ENCODE data around the gene RAB6A.

RAB6A gene

DNA sequence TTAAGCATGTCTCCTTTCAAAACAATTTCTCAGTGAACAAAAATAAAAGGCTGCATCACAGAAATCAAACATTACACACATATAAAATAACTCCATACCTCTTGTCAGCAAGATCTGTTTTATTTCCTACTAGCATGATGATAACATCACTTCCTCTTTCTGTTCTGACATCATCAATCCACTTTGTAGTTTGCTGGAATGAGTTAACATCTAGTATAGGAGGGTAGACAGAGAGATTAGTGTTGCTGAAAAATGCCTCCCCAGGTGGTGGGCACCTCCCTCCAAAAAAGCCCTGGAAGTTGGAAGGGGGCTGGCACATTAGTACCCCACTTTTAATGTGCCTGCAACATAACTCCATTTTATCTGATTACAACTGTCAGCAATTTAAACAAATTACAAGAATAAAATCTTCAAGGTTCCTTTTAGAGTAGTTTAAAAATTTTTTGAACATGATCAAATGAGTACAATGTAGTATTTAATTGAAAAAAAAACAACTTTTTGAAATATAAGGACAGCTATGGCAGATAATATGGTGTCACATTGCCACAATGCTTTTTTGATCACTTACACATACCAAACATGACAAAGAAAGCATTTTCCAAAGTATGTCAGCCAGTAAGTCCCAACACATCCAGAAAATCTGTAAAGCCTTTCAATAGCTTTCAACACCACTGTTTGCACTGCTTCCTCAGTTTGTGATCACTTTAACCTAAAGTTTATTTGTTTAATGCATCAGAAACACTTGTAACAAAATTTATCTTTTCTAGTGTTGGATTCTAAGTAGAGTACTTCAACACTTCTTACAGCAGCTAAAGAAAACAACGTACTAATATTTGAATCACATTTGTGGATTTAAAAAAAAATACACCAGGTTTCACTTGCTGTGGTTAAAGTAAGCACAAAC lies 44.5 kb downstream of the RAB6A start:
- no peak for FAIRE-seq

DNA sequence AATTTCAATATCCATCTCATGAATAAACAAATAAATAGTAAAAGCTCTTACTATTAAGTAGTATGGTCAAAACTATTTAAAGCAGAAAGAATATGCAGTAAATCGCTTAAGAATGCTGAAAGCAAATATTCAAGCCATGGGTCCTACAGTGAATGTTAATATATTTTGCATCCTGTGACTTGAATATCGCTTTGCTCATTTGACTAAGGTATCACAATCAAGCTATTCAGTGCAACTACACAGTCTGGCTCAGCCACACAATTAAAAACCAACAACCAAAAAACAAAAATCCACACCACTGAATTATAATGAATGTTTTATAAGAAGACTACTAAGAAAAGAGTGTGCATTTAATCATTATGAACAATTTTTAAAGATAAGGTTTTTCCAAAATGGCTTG lies 45.3 kb downstream of the RAB6A start:
- FAIRE-seq = no peak

DNA sequence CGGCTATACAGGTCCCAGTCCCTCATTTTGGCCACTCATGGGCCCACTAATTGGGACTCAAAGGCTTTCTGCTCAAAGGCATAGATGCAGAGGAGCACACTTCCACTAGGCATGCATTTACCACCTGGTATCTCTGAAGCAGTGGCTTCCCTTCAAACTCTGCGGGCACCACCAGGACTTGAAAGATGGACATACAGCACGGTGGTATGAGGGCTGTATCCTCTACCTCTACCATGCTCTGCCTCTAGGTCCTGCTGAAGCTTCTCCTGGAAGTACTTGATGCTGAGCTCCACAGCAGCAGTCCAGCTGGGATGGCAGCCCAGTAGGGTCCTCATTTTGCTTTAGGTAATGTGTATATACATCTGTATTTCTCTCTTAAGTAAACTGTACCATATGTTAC lies 49.9 kb downstream of the RAB6A start:
- no peak for FAIRE-seq

DNA sequence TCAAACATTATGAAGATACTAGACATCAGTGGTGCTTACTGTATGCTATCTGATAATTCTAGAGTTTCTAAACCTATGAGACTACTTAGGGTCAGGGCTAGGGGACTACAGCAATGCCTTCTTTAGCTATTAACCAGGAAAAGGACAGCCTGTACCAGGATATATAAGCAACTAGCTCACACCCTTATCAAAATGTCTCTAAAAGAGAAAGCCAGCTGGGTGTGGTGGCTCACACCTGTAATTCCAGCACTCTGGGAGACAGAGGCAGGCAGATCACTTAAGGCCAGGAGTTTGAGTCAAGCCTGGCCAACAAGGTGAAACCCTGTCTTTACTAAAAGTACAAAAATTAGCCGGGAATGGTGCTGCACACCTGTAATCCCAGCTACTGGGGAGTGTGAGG lies 55.8 kb downstream of the RAB6A start:
- no peak for FAIRE-seq

DNA sequence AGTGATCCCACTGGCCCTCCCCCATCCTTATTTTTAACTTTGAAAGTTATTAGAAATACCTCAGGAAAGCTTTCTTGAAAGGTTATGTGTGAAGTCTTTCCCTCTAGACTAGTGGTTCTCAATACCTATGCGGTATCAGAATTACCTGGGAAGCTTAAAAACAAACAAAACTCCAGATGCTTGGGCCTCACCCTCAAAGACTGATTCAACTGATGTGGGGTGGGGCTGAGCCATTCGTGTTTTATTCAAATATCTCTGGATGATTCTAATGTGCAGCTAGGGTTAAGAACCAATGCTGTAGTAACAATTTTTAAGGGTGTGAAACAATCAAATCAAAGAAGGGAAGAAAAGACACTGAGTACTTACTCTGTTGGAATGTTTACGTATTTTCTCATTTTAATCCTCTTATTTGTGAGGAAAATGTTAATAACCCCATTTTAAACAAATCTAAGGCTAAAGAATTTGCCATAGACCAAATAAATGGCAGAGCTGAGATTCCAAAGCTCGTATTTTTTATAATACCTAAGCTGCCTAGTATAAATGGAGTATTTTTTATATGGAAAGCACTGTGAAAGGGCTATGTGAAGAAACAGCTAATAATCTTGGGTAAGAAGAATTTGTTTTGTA lies 66.9 kb downstream of the RAB6A start:
- FAIRE-seq = no peak

DNA sequence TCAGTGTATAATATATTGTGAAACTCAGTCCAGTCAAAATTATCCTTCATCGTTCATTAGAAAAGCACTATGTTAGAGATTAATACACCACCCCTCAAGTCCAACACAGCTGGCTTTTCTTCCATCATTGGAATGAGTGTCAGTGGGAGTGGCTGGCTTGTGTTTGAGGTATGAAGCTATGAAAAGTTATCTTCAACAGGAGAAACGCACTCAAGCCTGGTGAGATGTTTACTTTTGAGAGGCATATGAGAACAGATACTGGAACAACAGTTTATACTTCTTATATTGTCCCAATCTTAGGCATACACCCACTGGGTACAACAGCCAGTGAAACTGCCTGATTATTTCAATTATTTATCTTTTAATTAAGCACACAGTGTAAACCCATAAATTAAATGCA lies 80.2 kb downstream of the RAB6A start:
- no peak for FAIRE-seq

DNA sequence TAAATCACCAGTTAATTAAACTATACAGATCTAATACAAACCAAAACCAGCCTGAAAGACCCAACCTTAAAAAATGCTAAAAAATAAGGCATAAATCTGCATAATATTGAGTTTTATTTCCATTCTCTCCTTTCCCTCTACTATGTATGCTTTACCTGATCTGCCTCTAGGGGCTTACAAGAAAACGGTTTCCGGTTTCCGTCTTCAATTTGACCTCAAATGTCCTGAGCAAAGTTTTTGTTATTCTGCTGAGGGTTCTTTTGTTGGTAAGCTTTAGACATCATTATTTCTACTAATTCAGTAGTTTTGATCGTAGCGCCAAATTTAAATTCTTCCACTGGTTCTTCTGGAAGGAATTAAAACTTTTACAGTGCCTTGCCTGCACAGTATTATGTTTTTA lies 84.3 kb downstream of the RAB6A start:
- FAIRE-seq = peak; percentile 17

DNA sequence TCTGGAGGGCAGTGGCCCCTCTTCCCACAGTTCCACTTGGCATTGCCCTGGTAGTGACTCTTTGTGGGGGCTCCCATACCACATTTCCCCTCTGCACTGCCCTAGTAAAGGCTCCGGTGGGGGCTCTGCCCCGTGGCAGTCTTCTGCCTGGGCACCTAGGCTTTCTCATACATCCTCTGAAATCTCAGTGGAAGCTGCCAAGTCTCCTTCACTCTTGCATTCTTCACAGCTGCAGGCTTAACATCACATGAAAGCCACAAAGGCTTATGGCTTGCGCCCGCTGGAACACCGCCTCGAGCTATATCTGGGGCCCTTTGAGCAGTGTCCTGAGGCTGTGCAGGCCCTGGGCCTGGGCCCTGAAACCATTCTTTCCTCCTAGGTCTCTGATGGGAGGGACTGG lies 89.2 kb downstream of the RAB6A start:
- no peak for FAIRE-seq

DNA sequence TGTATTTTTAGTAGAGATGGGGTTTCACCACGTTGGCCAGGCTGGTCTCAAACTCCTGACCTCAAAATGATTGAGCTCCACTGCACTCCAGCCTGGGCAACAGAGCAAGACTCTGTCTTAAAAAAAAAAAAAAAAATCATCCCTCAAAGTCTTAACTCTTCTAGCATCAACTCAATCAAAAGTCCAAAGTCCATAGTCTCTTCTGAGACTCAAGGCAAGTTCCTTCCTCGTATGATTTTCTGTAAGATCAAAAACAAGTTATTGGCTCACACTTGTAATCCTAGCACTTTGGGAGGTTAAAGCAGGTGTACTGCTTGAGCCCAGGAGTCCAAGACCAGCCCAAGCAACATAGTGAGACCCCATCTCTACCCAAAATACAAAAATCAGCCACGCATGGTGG lies 90.1 kb downstream of the RAB6A start:
- no peak for FAIRE-seq

DNA sequence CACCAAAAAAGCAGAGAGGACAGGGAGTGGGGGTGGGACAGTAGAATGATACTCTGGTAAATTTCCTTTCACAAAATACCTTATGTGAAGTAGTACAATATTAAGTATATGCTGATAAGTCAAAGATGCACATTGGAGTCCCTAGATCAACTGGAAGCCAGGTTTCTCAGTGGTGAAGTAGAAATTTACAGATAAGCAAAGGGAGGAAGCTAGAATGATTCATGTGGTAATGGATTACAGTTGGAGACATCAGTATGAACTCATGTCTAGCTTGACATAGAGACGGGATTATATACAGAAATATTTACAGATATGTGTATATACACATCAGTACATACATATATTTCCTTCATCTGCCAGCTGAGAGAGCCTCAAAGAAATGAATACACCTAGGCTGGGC lies 93.0 kb downstream of the RAB6A start:
- FAIRE-seq = no peak

DNA sequence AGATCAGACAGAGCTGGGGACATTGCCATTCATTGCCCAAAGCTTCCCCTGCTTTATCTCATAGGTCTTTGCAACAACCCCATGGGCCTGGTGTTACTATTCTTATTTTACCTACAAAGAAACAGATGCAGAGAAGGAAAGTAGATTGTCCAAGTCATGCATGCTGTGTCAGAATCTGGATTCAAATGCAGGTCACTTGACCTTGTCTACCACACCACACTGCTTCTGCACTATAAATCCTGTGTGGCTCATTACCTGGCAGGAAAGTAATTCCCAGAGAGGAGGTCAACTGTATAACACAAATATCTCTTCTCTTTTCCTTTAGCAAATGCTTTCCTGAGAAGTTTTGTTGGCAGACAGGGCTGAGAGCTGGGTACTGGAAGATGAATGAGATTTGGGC lies 96.0 kb downstream of the RAB6A start:
- no peak for FAIRE-seq

DNA sequence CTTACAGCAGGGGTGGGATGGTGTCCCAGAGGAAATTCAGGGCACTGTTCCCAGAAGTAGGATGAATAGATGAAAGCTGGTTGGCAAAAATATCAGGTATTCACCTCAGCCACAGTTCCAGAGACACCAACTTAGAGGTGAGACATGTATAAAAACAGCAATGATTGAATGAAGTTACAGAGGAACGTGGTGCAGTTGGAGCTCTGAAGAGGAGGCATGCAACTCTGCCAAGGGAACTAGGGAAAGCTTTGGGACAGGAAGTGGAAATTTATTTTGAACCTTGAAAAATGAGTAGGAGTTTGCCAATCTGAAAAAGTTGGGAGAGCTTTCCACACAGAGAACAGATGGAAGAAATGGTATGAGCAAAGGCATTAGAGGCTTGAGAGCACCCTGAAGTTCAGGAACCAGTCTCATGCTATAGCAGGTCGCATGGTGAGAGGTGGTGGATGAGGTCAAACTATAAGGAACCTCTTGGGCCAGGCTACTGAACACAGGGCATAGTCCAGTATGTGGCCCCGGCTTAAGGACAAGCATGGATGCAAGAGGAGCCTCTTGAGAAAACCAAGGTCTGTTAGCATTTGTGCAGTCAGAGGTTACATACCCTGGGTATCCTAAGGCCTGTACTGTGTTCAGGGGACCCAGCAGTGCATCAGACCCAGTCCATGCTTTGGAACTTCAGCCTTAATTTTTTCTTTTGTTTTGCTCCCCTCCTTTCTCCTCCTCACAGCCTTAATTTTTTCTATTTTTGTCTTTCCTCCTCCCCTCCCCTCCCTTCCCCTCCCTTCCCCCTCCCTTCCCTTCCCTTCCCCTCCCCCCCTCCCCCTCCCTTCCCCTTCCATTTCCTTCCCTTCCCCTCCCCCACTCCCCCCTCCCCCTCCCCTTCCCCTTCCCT lies 97.0 kb downstream of the RAB6A start:
- no peak for FAIRE-seq

DNA sequence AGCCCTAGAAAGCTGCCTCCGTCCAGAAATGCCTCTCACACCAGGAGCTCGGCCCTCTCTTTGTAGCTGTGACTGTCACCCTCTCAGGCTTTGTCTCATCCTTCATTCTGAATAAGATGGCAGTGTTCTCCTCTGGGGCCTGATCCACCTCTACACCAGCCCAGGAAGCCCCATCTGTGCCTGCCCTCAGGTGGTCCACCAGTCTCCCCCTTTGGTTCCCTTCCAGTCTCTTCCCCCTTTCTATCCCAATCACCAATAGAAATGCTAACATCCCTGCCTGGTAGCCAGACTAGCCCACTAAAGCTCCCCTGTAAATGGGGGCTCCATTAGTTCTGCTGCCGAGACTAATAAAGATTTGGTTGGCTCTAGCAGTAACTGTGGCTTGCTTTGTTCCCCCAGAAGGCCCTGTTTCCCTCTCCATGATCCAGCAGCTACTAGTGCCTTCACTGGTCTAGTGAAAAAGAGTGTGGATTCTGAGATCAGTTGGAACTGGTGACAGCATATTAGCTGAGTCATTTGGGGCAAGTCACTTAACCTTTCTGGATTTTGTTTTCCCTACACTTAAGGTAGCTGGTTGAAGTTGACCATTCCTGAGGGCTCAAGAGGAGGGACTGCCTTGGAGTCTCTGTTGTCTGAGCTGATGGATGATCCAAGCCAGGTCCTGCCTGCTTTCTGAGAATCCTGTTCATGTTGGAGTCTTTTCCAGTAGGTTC lies 98.3 kb downstream of the RAB6A start:
- no peak for FAIRE-seq

DNA sequence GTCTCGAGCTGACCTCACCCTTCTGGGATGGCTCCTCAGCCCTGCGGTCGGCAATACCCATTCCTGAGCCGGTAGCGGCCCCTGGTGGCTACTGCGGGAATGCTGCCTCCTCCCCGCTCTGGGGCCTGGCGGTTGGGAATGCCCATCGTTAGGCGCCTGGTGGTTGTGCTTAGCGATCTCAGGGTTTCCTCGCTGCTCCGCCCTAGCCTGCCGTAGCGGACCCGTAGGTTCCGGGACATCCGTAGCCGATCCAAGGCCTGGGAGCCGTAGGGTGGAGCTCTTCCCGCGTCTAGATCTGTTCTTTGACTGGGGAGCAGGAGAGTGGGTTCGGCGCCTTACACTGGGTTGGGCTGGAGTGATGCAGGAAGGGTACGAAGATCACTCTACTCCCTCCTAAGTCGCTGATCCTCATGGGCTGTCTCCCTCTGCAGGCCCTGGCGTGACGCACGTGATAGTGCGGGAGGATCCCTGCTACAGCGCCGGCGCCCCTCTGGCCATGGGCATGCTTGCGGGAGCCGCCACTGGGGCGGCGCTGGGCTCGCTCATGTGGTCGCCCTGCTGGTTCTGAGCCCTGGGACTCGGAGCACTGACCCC lies 99.7 kb downstream of the RAB6A start:
- FAIRE-seq = no peak

DNA sequence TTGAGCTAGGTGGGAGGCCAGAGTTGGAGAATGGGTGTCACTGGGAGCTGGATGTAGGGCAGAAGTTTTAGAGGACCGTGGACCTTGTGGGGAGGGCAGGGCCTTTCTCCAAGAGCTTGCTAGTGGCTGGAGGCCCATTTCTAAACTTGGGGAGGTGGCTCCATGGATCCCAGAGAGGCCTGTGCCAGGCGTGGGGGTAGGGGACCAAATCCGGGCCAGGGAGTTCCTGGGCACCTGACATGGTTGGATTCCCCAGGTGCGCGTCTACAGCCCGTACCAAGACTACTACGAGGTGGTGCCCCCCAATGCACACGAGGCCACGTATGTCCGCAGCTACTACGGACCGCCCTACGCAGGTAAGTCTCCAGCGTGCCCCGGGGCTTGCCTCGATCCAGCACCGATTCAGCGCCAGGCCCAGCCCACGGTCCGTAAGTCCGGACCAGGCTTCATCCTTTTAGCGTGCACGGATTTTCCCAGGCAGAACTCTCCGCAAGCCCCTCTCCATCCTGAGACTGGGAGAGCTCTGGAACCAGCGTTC lies 100.3 kb downstream of the RAB6A start:
- no peak for FAIRE-seq

DNA sequence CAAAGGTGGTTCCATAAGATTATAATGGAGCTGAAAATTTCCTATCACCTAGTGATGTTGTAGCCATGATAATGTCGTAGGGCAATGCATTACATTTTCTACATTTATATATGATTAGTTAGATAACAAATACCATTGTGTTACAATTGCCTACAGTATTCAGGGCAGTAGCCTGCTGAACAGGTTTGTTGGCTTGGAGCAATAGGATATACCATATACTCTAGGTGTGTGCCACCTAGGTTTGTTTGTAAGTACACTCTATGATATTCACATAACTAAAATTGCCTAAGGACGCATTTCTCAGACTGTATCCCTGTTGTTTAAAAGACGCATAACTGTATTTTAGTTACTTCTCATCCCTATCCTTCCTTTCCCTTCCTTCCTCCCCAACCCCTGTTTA lies 100.9 kb downstream of the RAB6A start:
- FAIRE-seq = no peak

DNA sequence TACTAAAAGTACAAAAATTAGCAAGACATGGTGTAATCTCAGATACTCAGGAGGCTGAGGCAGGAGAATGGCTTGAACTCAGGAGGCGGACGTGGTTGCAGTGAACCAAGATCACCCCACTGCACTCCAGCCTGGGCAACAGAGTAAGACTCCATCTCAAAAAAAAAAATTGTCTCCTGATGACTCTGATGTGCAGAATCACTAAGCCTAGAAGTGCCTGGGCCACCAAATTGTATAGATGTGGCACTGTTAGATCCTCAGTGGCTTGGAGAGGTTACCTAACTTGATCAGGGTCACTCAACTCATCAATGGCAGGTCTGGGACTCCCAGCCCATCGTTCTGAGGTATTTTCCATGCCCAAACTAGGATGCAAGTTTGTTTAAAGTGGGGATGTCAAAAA lies 103.9 kb downstream of the RAB6A start:
- FAIRE-seq = no peak

DNA sequence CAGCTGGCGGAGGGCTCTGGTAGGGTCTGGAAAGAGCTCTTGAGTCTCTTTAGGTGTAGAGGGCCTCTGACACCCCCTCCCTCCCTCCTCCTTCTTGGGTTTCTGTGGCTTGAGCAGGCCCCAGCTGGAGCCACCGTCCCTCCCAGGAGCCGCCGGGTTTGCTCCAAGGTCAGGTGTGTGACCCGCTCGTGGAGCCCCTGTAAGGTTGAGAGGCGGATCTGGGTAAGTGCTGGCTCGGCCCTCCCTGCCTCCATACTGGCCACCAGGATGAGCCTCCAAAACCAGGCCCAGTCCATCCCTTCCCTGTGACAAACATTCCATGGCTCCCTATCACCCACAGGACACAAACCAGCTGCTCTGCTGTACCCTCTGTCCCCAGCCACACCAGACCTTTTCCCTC lies 105.2 kb downstream of the RAB6A start:
- FAIRE-seq = no peak

DNA sequence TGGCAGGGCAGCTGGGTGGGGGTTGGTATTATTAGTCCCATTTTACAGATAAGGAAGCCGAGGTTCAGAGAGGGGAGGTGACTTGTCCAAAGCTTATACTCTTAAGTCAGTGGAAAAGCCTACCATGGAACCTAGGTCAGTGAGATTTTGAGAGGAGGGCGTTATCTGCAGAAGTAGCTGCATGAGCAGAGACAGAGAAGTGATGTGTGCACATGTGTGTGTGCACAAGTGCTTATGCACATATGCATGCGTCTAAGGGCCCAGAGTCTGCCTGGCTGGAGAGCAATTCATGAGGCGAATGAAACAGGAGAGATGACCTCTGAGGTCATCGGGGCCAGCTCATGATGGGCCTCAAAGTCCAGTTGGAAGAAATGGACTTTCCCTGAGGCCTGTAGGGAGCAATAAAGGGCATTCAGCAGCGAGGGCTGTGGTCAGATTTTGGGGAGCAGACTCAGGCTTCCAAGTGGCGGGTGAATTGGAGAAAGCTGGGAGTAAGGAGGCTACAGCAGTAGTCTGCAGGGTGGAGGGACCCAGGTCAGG lies 106.3 kb downstream of the RAB6A start:
- no peak for FAIRE-seq

DNA sequence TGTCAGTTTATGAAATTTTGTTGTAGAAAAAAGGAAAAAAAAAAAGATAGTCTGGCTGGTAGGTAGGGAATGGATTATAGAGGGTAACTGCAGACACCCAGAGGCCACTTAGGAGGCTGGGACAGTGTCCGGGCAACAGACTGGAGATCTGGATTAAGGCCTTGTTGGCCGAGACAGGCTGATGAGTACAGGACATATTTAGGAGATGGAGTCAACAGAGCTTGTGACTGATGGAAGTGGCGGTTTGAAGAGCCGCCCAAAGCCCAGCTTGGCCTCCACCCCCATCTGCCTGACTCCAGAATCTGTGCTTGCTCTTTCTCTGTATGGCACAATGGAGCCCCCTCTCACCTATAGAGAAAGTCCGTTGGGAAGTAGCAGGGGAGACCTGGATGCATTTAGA lies 106.9 kb downstream of the RAB6A start:
- no peak for FAIRE-seq

DNA sequence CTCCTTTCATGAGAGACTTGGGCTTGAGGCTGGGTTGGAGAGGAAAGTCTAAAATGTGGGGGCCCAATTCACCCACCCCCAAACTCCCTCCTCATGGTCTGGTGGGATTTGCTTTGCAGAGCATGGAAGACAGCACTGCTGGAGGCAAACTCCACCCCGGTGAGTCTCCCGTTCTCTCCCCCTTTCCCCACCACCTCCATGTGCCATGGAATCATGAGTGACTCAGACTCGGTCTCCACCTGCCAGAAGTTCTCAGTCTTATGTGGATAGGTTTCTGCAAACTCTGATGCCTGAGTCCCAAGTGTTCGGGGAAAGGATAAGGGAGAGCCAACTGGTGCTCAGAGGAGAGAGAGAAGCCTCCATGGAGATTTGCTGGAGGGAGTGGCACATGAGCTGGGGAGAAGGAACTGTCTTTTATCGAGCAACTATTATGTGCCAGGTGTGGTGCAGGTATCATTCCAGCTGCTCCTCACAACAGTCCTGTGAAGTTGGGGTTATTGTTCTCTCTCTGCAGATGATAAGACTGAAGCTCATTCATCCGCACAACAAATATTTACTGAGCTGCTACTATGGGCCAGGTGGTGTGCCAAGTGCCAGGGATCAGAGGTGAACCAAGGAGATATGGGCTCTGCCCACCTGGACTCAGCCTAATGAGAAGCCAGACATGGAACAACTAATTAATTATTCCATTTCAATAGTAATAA lies 107.9 kb downstream of the RAB6A start:
- no peak for FAIRE-seq

All from TTC549 (cell line).